ENCODE measurements around the gene ACKR2. TPM values are rescaled to one million over a fixed set of nuclear protein-coding genes. Genes with fewer than 3 reads are reported as not detected.

Gene ACKR2
- total RNA-seq, 1 donor from 2014 or later = 0.44 TPM

DNA sequence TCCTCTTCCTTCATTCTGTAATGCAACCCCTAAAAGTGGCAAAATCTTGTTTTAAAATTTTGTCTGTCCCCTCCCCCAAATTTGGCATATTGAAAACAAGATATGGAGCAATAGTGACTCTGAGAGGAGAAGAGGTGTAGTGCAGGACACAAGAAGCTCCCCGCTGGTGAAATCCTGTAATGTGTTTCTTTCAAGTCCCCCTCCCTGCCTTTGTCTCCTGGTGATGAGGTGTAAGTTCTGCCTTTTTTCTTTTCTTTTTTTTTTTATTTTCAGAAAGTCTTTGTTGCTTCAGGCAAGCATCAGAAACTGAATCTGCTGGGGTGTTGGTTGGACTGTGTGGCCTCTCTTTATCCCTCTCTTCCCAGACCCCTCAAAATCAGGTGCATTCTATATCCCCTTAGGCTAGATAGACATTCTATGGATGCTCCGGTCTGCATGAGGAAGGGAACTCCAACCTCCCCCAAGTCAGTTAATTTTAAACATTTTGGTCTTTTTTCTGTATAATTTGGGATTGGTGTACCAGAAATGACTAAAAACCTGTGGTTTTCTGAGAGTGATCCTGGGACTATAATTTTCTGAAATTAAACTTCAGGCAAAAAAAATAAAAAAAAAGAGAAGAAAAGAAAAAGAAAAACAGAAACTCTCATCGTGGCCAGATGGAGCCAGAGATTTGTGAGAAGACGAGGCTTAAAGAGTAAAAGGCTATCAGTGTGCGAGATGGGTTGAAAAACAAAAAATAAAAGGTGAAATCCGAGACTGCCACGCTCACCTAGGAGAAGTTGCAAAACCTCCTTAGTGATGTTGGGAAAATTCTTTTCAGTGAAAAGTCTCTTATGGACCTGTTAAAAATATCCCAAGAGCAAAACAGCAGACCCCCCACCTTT is 21.4 kb downstream of the ACKR2 start:
- no peaks in the 10 kb centered on the region for H3K27me3 ChIP-seq (ENCODE audit: low read depth)
- no peaks in the 10 kb centered on the region for H3K4me1 ChIP-seq
- TF ChIP-seq, protein P1, sequence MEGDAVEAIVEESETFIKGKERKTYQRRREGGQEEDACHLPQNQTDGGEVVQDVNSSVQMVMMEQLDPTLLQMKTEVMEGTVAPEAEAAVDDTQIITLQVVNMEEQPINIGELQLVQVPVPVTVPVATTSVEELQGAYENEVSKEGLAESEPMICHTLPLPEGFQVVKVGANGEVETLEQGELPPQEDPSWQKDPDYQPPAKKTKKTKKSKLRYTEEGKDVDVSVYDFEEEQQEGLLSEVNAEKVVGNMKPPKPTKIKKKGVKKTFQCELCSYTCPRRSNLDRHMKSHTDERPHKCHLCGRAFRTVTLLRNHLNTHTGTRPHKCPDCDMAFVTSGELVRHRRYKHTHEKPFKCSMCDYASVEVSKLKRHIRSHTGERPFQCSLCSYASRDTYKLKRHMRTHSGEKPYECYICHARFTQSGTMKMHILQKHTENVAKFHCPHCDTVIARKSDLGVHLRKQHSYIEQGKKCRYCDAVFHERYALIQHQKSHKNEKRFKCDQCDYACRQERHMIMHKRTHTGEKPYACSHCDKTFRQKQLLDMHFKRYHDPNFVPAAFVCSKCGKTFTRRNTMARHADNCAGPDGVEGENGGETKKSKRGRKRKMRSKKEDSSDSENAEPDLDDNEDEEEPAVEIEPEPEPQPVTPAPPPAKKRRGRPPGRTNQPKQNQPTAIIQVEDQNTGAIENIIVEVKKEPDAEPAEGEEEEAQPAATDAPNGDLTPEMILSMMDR (IDR thresholded peaks at IDR 0.05; ENCODE audit: borderline replicate concordance) = peak; percentile 57
- H3K36me3 ChIP-seq = no peaks in the 10 kb centered on the region
- H3K4me3 ChIP-seq = no peak overlapping the region
- no peaks in the 10 kb centered on the region for H3K9me3 ChIP-seq (replicated peaks)
- DNase-seq = no peak
- intact Hi-C loops (cut with micrococcal nuclease) = loop anchor here (10.0 kb wide), 1 partner anchor 46 kb away; no protein-coding TSS in a partner anchor
- no peak overlapping the region for H3K27ac ChIP-seq (replicated peaks)

DNA sequence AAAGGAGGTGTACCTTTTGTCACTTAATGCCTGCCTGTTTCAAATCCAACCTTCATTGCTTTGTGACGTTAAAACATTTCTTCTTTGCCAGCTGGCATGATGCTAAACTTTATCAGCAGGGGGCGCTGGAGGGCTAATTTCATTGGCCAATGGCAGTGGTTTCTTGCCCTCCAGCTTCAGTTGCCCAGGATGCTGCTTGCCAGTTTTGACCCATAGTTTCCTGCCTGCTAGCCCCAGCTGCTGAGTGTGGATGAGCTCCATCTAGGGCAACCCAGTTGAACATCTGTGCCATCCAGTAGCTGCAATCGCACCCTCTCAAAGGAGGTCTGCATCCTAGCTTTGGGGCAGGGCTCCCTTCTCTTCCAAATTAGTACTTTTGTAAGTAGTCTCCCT is 22.1 kb downstream of the ACKR2 start:
- no peaks in the 10 kb centered on the region for H3K36me3 ChIP-seq

DNA sequence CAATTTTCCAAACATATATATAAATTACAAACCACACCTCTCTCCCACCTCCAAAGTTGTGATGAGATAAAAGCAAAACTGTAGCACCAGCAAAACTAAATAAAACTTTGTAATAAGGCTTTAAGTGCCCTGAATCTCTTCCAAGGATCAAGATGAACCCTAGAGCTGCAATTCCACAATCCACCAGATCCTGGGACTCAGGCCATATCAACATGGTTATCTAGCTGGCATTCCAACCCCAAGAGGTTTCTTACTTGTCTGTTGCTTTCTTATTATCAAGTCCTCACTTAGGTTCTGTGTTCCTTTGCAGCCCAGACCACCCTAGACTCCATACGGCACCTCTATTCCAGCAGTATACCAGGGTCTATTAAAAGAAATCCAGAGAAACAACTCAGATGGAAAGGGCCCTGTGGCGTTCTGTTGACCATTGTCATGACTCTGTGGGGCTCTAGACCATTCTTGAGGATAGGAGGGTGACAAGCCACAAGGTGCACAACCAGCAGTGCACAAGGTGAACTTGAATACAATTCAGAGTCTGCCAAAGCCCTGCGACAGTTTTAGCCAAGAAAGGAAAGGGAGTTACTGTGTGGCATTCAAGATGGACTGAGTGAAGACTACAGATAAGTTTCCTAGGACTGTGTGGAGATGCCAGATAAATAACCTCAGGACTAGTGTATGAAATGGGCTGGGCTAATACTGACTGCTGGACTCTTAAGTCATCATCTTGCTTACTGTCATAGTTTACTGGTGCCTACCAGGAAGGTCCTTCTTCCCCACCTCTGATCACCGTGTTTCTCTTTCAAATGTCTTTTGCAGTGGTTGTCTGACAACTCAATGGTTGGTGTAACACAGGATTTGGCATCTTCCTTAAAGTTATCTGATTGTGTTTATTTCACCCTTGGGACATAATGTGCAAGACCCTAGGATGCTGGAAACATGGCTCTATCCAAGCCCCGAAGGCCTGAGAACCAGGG is 27.2 kb downstream of the ACKR2 start:
- no peak for DNase-seq
- H3K36me3 ChIP-seq = no peaks in the 10 kb centered on the region
- peaks cover 2% of the 10 kb centered on the region for H3K4me1 ChIP-seq
- intact Hi-C loops (cut with micrococcal nuclease) = loop anchor here (10.0 kb wide), 1 partner anchor 52 kb away; no protein-coding TSS in a partner anchor
- H3K27me3 ChIP-seq (ENCODE audit: low read depth) = no peaks in the 10 kb centered on the region
- H3K9me3 ChIP-seq (replicated peaks) = no peaks in the 10 kb centered on the region
- H3K4me3 ChIP-seq = no peak overlapping the region
- TF ChIP-seq, protein P1 (IDR thresholded peaks at IDR 0.05; ENCODE audit: borderline replicate concordance) = no peak
- H3K27ac ChIP-seq (replicated peaks) = no peak overlapping the region

More for the DNA sequence above, 22.1 kb downstream of the ACKR2 start:
- Histone ChIP-seq H3K4me1 (no peaks in the 10 kb centered on the region), H3K27ac (replicated peaks) (no peak overlapping the region), H3K27me3 (ENCODE audit: low read depth) (no peaks in the 10 kb centered on the region), H3K9me3 (replicated peaks) (no peaks in the 10 kb centered on the region), H3K4me3 (no peak overlapping the region)
- peak; percentile 43 for DNase-seq
- TF ChIP-seq, protein P1 (IDR thresholded peaks at IDR 0.05; ENCODE audit: borderline replicate concordance) = peak; percentile 77
- intact Hi-C loops (cut with micrococcal nuclease) = loop anchor here (10.0 kb wide), 1 partner anchor 47 kb away; no protein-coding TSS in a partner anchor

DNA sequence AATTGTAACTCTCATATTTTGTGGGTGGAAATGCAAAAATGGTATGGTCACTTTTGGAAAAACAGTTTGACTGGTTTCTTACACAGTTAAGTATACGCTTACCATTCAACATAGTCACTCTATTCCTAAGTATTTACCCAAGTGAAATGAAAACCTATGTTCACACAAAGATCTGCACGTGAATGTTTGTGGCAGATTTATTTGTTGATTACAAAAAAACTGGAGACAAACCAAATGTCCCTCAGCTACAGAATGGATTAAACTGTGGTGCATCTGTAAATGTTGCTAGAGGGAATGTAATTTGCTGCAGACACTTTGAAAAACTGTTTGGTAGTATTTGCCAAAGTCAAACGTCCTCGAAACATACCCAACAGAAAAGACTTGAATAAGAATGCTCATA is 29.3 kb downstream of the ACKR2 start:
- Histone ChIP-seq H3K4me1 (peaks cover 11% of the 10 kb centered on the region), H3K27me3 (ENCODE audit: low read depth) (no peaks in the 10 kb centered on the region), H3K36me3 (no peaks in the 10 kb centered on the region), H3K27ac (replicated peaks) (no peak overlapping the region), H3K9me3 (replicated peaks) (no peaks in the 10 kb centered on the region), H3K4me3 (no peak overlapping the region)
- DNase-seq = no peak
- TF ChIP-seq, protein P1 (IDR thresholded peaks at IDR 0.05; ENCODE audit: borderline replicate concordance) = no peak
- intact Hi-C loops (cut with micrococcal nuclease) = loop anchor here (10.0 kb wide), 1 partner anchor 54 kb away; no protein-coding TSS in a partner anchor

DNA sequence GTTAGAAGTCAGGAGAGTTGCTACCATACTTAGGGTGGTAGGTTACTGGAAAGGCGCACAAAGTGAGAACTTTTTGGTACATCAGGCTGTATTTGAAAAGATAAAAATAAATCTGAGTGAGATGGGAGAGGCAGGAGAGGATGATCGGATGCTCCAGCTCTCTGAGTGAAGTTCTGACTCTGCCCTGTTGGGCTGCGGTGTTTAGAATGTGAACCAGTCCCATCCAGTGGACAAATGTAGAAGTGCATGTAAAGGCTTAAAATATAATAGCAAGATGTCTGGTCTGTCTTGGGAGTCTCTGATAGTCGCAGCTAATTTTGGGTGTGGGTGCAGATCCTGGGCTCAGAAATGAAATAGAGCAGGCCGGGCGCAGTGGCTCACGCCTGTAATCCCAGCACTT is 30.4 kb downstream of the ACKR2 start:
- H3K27me3 ChIP-seq (ENCODE audit: low read depth) = no peaks in the 10 kb centered on the region
- no peak for DNase-seq
- peaks cover 19% of the 10 kb centered on the region for H3K4me1 ChIP-seq

More for the DNA sequence above, 30.4 kb downstream of the ACKR2 start:
- no peaks in the 10 kb centered on the region for H3K9me3 ChIP-seq (replicated peaks)
- no peaks in the 10 kb centered on the region for H3K36me3 ChIP-seq
- intact Hi-C loops (cut with micrococcal nuclease) = loop anchor here (10.0 kb wide), 1 partner anchor 55 kb away; no protein-coding TSS in a partner anchor
- peak overlapping the region; percentile 18 for H3K4me3 ChIP-seq
- TF ChIP-seq, protein P1 (IDR thresholded peaks at IDR 0.05; ENCODE audit: borderline replicate concordance) = peak; percentile 85
- no peak overlapping the region for H3K27ac ChIP-seq (replicated peaks)

All from left ventricle myocardium inferior (tissue), 1 donor.